HG02642 (cell line): ENCODE results near the gene PBRM1.
A peak's percentile ranks its signal among the peaks of the same experiment; 100 is the strongest.

ENCODE experiments used
- ATAC-seq: cut with Tn5 transposase; IDR thresholded peaks from one replicate; pipeline ENCODE4 v1.9.1; 2021; ENCODE audit warnings: mild to moderate bottlenecking; ENCODE audit not compliant: unreplicated experiment, poor library complexity

PBRM1 gene

GRCh38 chr3:52539010-52539653 lies 146.6 kb downstream of the PBRM1 start:
- ATAC-seq: no peak

- ATAC-seq: no peak
Measured at GRCh38 chr3:52537726-52538421, 147.8 kb downstream of the PBRM1 start.

- no peak for ATAC-seq
Measured at GRCh38 chr3:52537165-52537620, 148.5 kb downstream of the PBRM1 start.

GRCh38 chr3:52536369-52537164 lies 149.1 kb downstream of the PBRM1 start, which contains the start of gene UQCC5:
Gene UQCC5 (plus strand): TSS chr3:52536605. CDS start chr3:52536756, 151 bp downstream.
- peak; percentile 82 for ATAC-seq

- no peak for ATAC-seq
Measured at GRCh38 chr3:52536112-52536368, 149.7 kb downstream of the PBRM1 start.

GRCh38 chr3:52535411-52536111 lies 150.2 kb downstream of the PBRM1 start:
- ATAC-seq: no peak

- ATAC-seq: no peak
Measured at GRCh38 chr3:52534281-52535183, 151.2 kb downstream of the PBRM1 start.

- ATAC-seq: peak; percentile 39
Measured at GRCh38 chr3:52533623-52534280, 152.0 kb downstream of the PBRM1 start, which contains the start of gene NT5DC2. Gene NT5DC2 (minus strand): TSS chr3:52533857. CDS start chr3:52533737, 120 bp downstream.

GRCh38 chr3:52532838-52533622 lies 152.7 kb downstream of the PBRM1 start:
- ATAC-seq: peak; percentile 1

GRCh38 chr3:52532517-52532837 lies 153.2 kb downstream of the PBRM1 start:
- ATAC-seq: no peak

GRCh38 chr3:52531860-52532516 lies 153.7 kb downstream of the PBRM1 start:
- ATAC-seq: no peak

GRCh38 chr3:52530918-52531826 lies 154.5 kb downstream of the PBRM1 start:
- ATAC-seq: no peak

GRCh38 chr3:52529376-52530333 lies 156.1 kb downstream of the PBRM1 start:
- ATAC-seq: no peak

- no peak for ATAC-seq
Measured at GRCh38 chr3:52528586-52529375, 156.9 kb downstream of the PBRM1 start.
